ENCODE results near the gene PLCG1.
A peak's percentile ranks its signal among the peaks of the same experiment; 100 is the strongest.

The PLCG1 gene

DNA sequence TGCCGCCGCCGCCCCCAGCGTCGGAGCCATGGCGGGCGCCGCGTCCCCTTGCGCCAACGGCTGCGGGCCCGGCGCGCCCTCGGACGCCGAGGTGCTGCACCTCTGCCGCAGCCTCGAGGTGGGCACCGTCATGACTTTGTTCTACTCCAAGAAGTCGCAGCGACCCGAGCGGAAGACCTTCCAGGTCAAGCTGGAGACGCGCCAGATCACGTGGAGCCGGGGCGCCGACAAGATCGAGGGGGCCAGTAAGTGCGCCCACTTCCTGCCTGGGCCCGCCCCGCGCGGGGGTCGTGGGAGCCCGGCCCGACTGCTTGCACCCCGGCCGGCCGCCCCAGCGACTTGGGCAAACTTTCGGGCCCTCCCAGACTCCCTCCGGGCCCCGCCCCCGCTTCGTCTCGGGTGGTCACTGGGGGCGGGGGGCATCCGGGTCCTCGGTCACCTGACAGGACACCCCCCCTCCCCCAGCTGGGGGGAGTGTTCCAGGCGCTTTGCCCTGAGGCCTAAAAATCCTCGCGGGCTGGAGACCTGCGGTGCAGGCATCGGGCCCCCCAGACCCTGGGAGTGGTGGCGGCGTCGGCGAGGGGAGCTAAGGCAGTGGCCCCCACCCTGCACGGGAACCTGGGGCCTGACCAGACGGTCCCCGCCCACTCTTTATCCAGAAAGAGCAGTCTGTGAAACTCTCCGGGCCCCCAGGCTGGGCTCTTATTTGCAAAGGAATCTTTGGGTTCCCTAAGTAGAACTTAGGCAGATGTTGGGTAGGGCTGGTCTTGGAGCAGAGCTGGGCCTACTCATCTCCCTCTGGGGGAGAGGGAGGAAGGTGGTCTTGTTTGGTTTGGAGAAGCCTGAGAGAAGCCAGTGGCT is 501 bp downstream of the PLCG1 start:
- H2AFZ ChIP-seq (ENCODE audit: low read depth), result peak overlapping the region; percentile 89

DNA sequence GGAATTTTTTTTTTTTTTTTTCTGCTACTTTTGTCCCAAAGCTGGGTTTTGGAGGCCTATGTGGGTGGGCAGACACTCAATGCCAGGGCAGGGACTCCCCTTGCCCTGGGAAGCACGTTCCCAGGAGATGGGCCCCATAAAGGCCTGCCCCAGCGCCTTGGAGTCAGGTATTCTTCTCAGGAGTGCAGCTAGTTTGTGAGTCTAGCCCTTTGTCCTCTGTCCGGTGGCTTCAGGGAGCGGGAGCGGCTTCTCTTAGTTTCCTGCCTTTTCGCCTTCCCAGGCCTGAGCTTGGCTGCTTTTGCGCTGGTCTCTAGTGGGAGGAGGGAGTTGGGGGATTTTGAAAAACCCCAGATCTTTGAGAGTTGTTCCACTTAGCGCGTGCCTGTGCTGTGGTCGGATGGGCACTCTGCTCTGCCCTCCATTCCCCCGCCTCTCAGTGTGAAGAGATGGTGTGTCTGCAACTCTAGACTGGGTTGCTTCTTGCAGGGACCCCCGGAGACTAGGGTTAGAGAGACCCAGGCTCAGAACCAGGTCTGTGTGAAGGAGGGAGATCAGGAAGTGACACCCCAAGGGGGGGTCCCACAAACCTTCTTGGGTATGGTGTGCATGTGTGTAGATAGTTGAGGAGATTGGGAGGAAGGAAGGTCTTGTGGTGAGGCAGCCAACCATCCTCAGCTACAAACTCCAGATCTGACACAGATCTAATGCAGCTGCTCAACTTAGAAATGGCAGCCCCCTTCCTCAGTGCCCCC is 1.3 kb downstream of the PLCG1 start:
- H3K27me3 ChIP-seq (ENCODE audit: insufficient read depth, low read depth), result no peaks in the 10 kb centered on the region
- H3K4me1 ChIP-seq (ENCODE audit: low read depth, poor library complexity, severe bottlenecking), result no peaks in the 10 kb centered on the region
- peak overlapping the region; percentile 91 for H3K4me2 ChIP-seq
- H4K20me1 ChIP-seq (ENCODE audit: insufficient read depth), result no peaks in the 10 kb centered on the region
- H3K4me3 ChIP-seq (IDR thresholded peaks at IDR 0.05; ENCODE audit: insufficient read depth, low read depth, low read length), result no peak overlapping the region
- H3K27ac ChIP-seq, result no peak overlapping the region
- H3K79me2 ChIP-seq (ENCODE audit: insufficient read depth, low read depth), result no peaks in the 10 kb centered on the region; the same call in 1 of the 2 replicates
- no peak overlapping the region; the same call in 1 of the 2 replicates for H2AFZ ChIP-seq (ENCODE audit: low read depth)
- no peak overlapping the region for H3K9ac ChIP-seq
- TF ChIP-seq, protein P1, sequence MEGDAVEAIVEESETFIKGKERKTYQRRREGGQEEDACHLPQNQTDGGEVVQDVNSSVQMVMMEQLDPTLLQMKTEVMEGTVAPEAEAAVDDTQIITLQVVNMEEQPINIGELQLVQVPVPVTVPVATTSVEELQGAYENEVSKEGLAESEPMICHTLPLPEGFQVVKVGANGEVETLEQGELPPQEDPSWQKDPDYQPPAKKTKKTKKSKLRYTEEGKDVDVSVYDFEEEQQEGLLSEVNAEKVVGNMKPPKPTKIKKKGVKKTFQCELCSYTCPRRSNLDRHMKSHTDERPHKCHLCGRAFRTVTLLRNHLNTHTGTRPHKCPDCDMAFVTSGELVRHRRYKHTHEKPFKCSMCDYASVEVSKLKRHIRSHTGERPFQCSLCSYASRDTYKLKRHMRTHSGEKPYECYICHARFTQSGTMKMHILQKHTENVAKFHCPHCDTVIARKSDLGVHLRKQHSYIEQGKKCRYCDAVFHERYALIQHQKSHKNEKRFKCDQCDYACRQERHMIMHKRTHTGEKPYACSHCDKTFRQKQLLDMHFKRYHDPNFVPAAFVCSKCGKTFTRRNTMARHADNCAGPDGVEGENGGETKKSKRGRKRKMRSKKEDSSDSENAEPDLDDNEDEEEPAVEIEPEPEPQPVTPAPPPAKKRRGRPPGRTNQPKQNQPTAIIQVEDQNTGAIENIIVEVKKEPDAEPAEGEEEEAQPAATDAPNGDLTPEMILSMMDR (conservative IDR thresholded peaks at IDR 0.05; ENCODE audit: low read depth, low read length), result no peak
- no peaks in the 10 kb centered on the region for H3K36me3 ChIP-seq (ENCODE audit: insufficient read depth)

More for the DNA sequence above, 501 bp downstream of the PLCG1 start:
- no peaks in the 10 kb centered on the region for H3K27me3 ChIP-seq (ENCODE audit: insufficient read depth, low read depth)
- peak overlapping the region; percentile 62; the same call in 1 of the 2 replicates for H3K9ac ChIP-seq
- no peaks in the 10 kb centered on the region for H3K4me1 ChIP-seq (ENCODE audit: low read depth, poor library complexity, severe bottlenecking)
- H4K20me1 ChIP-seq (ENCODE audit: insufficient read depth), result no peaks in the 10 kb centered on the region
- TF ChIP-seq, protein P1 (conservative IDR thresholded peaks at IDR 0.05; ENCODE audit: low read depth, low read length), result no peak
- H3K79me2 ChIP-seq (ENCODE audit: insufficient read depth, low read depth), result no peaks in the 10 kb centered on the region; the same call in 1 of the 2 replicates
- no peak overlapping the region for H3K27ac ChIP-seq
- no peaks in the 10 kb centered on the region for H3K36me3 ChIP-seq (ENCODE audit: insufficient read depth)
- peak overlapping the region; percentile 91 for H3K4me2 ChIP-seq
- H3K4me3 ChIP-seq (IDR thresholded peaks at IDR 0.05; ENCODE audit: insufficient read depth, low read depth, low read length), result no peak overlapping the region

DNA sequence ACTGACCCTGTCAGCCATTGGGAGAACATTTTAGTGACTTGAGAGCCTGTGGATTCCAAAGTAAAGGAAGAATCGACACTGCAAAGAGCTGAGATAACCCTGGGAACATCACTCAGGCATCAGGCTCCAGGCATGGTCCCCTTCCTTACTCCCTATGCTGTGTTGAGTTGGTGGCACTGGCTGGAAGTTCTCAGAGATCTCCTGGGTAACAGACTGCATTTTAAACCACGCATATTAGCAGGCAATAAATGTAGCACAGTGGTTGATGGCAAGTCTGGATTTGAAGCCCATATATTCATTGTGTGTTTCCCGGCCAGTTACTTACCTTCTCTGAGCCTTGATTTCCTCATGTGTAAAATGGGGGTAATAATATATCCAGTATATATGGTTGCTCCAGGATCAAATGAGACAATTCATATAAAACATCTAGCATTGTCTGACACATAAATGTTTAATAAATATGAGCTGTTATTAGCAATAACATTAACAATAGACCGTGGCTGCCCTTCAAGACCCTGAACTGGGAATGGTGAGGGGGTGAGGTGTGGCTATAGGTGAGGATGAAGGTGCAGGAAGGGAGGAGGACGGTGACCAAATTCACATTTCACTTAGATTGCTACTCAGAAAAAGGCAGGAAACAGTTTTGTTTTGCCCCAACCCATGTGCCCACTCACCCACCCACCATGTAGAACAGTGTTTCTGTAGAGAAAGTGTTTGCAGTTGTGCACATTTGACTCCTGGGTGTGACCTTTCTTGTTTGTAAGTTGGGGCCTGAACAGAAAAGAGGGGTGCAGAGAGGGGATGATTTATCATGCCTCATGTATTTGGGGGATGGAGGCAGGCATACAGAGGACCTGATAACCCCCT is 2.1 kb downstream of the PLCG1 start:
- H3K4me2 ChIP-seq, result no peak overlapping the region
- no peak overlapping the region for H3K27ac ChIP-seq
- TF ChIP-seq, protein P1 (conservative IDR thresholded peaks at IDR 0.05; ENCODE audit: low read depth, low read length), result no peak
- no peaks in the 10 kb centered on the region for H4K20me1 ChIP-seq (ENCODE audit: insufficient read depth)
- no peak overlapping the region for H2AFZ ChIP-seq (ENCODE audit: low read depth)
- no peaks in the 10 kb centered on the region for H3K4me1 ChIP-seq (ENCODE audit: low read depth, poor library complexity, severe bottlenecking)
- no peak overlapping the region for H3K4me3 ChIP-seq (IDR thresholded peaks at IDR 0.05; ENCODE audit: insufficient read depth, low read depth, low read length)
- no peak overlapping the region for H3K9ac ChIP-seq
- no peaks in the 10 kb centered on the region; the same call in 1 of the 2 replicates for H3K79me2 ChIP-seq (ENCODE audit: insufficient read depth, low read depth)
- no peaks in the 10 kb centered on the region for H3K36me3 ChIP-seq (ENCODE audit: insufficient read depth)
- H3K27me3 ChIP-seq (ENCODE audit: insufficient read depth, low read depth), result no peaks in the 10 kb centered on the region
